Right lobe of liver (tissue), 6 donors: ENCODE results near the gene SLC5A6. TPM values are rescaled to one million over a fixed set of nuclear protein-coding genes. Genes with fewer than 3 reads are reported as not detected.

Experiments used
- ATAC-seq, 4 donors: fragments of 200-7000 bp; cut with Tn5 transposase; one replicate each; pipeline ENCODE4 v1.9.1; 2020; ENCODE audit warnings: mild to moderate bottlenecking in 4 of 4, moderate library complexity in 4 of 4
- DNase-seq, 3 donors: peaks; one replicate each; pipeline ENCODE4 v3.0.0-alpha.2; 2020
- H3K27ac ChIP-seq, 3 donors: fragments of 200-600 bp; one replicate each; pipeline ENCODE4 v1.8.0; 2022
- H3K27me3 ChIP-seq, 2 donors: fragments of 200-600 bp; one replicate each; pipeline ENCODE4 v1.8.0; 2022
- H3K36me3 ChIP-seq, 4 donors: fragments of 200-600 bp; sonication (generic) in 1 of 4; one replicate each; pipeline versions ENCODE4 v1.5.1 to v1.8.0; 2017 to 2022; ENCODE audit warnings: control low read depth in 1 of 4
- H3K4me1 ChIP-seq, 4 donors: fragments of 200-600 bp; sonication (generic) in 1 of 4; one replicate each; pipeline versions ENCODE4 v1.5.1 to v1.8.0; 2017 to 2022; ENCODE audit warnings: control low read depth in 1 of 4
- H3K4me3 ChIP-seq, 3 donors: fragments of 200-600 bp; one replicate each; pipeline ENCODE4 v1.8.0; 2022
- H3K9me3 ChIP-seq, 4 donors: fragments of 200-600 bp; sonication (generic) in 1 of 4; one replicate each; pipeline versions ENCODE4 v1.5.1 to v1.8.0; 2017 to 2022; ENCODE audit warnings: control low read depth in 1 of 4
- POLR2A ChIP-seq: fragments of 450-650 bp; IDR thresholded peaks from one replicate; pipeline ENCODE4 v1.6.1; 2017; ENCODE audit warnings: antibody characterized with exemption, mild to moderate bottlenecking
- WGBS: methylation state at CpG from one replicate; pipeline ENCODE4 v1.1.6; 2018; ENCODE audit warnings: low coverage, low lambda C conversion rate; ENCODE audit not compliant: insufficient coverage; ENCODE audit errors: missing lambda C conversion rate; 5-methylcytosine and 5-hydroxymethylcytosine counted together
- intact Hi-C, 2 donors: fragments of 100-400 bp; cut with DNase I; formaldehyde crosslinking; loops; one replicate each; pipeline versions ENCODE4 v1.11.2 to v1.14.1; 2022
- total RNA-seq, 6 experiments: library from RNA; depleted of rRNA in 2 of 6; stranded (reverse); fragments of >200 nt in 2 of 6; fragmentation: NEBNext Ultra II Directional in 3 of 6; extraction: Animal tissue kit (Norgen Biotek cat#: 25700) in 3 of 6; gene quantifications; one replicate each; pipeline versions ENCODE4 v1.1.0 to v1.2.4, GENCODE V29; 2016 to 2023
- TF ChIP-seq, protein P1 (sequence below), 4 donors: fragments of 200-600 bp in 3 of 4; fragments of 450-650 bp in 1 of 4; IDR thresholded peaks; one replicate each; pipeline versions ENCODE4 v1.5.1 to v1.8.0; 2016 to 2022; ENCODE audit warnings: antibody characterized with exemption in 4 of 4, mild to moderate bottlenecking in 2 of 4
- donor health status: DM: no; HTN: yes; CAD: no.
- donor health status: DM: no; HTN: no; CAD: no.
- donor health status: DM: no; HTN: no; CAD: no.
- donor health status: DM: no; HTN: yes; CAD: no.
- donor health status: DM: no; HTN: yes; CAD: no.

The SLC5A6 gene
- total RNA-seq, 6 experiments from 2014 or later = 57.5 to 151 (median 90.3) TPM

DNA sequence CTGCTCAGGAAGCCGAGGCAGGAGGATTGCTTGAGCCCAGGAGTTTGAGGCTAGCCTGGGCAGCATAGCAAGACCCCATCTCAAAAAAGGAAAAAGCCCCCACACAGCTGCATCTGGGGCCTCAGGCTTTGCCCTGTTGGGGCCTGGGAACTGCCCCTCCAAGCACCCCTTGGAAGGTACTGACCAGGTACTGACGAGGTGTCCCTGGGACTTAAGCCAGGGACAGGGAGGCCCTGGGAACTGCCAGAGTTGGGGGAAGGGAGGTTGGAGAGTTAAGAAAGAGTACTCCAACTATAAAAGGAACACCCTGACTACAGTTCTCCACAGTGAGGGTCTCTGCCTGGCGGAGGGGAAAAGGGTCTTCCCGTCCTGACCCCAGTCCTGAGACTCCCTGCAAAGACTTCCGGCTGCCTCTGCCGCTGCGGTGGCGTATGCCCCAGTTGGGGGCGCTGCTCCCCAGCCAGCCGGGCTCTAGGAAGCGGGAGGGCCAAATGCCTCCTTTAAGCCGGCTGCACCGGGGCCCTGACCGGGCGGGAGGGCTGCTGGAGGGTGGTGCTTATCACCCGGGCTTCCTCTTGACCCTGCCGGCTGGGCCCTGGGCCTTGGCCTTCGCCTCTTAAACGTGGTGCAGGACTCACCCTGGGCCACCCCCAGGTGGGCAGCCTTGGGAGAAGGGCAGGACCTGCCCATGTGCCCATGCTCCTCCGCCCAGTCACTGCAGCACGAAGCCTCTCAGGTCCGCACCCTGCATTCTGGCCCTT, 38.0 kb upstream of the SLC5A6 start:
- intact Hi-C loops = loop anchor here in 1 of 2 donors (10.0 kb wide), 1 partner anchor 55 kb away; the partner anchor contains the start of gene UCN
- H3K27ac ChIP-seq = no peak overlapping the region
- H3K4me1 ChIP-seq = no peaks in the 10 kb centered on the region
- ATAC-seq (peak; percentile 79 to 91 (median 84)), DNase-seq (peak in 2 of 3 donors; percentile 61 to 63)
- H3K36me3 ChIP-seq = no peaks in the 10 kb centered on the region
- TF ChIP-seq, protein P1, sequence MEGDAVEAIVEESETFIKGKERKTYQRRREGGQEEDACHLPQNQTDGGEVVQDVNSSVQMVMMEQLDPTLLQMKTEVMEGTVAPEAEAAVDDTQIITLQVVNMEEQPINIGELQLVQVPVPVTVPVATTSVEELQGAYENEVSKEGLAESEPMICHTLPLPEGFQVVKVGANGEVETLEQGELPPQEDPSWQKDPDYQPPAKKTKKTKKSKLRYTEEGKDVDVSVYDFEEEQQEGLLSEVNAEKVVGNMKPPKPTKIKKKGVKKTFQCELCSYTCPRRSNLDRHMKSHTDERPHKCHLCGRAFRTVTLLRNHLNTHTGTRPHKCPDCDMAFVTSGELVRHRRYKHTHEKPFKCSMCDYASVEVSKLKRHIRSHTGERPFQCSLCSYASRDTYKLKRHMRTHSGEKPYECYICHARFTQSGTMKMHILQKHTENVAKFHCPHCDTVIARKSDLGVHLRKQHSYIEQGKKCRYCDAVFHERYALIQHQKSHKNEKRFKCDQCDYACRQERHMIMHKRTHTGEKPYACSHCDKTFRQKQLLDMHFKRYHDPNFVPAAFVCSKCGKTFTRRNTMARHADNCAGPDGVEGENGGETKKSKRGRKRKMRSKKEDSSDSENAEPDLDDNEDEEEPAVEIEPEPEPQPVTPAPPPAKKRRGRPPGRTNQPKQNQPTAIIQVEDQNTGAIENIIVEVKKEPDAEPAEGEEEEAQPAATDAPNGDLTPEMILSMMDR (IDR thresholded peaks at IDR 0.05) = peak; percentile 55 to 75 (median 64)
- no peak for TF ChIP-seq POLR2A
- H3K4me3 ChIP-seq = no peak overlapping the region
- 14% methylated on average over 5 of the region's 22 CpGs for WGBS
- H3K9me3 ChIP-seq = no peaks in the 10 kb centered on the region
- H3K27me3 ChIP-seq = no peaks in the 10 kb centered on the region

DNA sequence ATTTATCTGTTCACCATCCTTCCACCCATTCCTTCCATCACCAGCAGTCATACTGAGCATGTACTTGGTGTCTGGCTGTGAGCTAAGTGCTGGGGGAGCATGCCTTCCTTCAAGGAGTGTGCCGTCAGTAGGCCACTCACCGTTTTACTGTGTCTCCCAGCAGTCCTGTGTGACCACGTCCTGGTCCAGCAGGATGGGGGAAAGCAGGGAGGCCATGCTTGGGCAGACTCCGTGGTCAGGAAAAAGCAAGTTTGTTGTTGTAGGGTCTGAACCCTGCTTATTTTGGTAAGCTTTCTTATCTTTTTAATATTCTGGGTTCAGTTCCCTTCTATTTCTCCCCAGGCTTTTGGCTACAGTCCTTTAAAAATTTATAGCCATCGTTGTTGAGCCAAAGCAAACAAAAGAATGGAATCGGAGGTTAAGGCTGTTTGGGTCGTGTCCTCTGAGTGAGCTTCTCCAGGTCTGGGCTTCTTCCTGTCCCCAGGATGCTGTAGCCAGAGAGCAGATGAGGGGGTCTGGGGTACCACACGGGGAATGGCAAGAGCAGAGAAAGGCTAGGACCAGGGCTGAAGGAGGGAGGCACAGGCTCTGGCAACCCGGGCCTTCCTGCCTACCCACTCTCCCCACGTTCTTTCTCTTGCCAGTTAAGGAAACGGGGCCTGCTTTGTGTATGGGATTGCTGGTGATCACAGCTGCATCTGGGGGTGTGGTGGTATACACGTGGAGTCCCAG, 37.3 kb upstream of the SLC5A6 start:
- TF ChIP-seq, protein P1 (IDR thresholded peaks at IDR 0.05) = no peak
- TF ChIP-seq POLR2A = no peak
- Histone ChIP-seq H3K27me3 (no peaks in the 10 kb centered on the region), H3K9me3 (no peaks in the 10 kb centered on the region), H3K36me3 (no peaks in the 10 kb centered on the region), H3K27ac (no peak overlapping the region), H3K4me1 (no peaks in the 10 kb centered on the region), H3K4me3 (no peak overlapping the region)
- no peak for ATAC-seq
- intact Hi-C loops = no loop called here
- 23% methylated on average over 11 of the region's 12 CpGs for WGBS
- DNase-seq = no peak

DNA sequence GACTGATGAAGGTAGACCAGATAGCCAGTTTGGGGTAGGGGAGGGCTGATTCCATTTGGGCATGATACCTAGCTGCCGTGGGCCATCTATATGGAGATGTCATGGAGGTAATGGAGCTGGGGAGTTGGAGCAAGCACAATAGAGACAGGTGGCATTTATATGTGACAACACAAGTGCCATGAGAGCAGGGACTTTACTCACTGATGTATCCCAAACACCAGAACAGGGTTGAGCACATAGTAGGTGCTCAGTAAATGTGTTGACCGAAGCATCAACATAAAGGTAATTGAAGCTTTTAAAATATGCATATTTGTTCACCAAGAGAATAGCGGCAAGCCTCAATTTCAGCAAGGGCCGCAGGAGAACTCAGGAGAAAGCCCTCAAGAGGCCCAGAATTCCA, 35.8 kb upstream of the SLC5A6 start:
- TF ChIP-seq, protein P1 (IDR thresholded peaks at IDR 0.05) = no peak
- TF ChIP-seq POLR2A = no peak
- no peak for DNase-seq

DNA sequence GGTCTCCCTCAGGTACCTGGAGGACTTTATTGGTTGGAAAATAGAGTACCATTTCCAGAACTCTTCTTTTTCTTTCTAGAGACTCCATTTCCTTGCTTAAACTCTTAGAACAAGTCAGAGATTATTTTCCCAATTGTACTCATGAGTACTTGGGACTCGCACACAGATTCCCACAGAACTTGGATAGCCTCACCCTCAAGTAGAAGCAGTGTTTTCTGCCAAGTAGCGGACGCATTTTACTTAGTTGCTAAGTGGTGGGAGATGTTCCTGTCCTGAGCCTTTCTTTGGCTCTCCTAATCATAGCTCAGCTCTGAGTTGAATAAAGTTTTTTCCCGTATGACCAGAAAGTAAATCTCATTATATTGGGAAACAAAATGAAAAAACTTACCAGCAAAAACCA, 33.6 kb upstream of the SLC5A6 start:
- 64% methylated on average over 4 of the region's 4 CpGs for WGBS
- intact Hi-C loops = no loop called here
- TF ChIP-seq, protein P1 (IDR thresholded peaks at IDR 0.05) = no peak
- TF ChIP-seq POLR2A = no peak

More for the DNA sequence above, 35.8 kb upstream of the SLC5A6 start:
- no peaks in the 10 kb centered on the region for H3K4me1 ChIP-seq
- no peaks in the 10 kb centered on the region for H3K9me3 ChIP-seq
- intact Hi-C loops = no loop called here
- H3K4me3 ChIP-seq = no peak overlapping the region
- no peak overlapping the region for H3K27ac ChIP-seq
- no peaks in the 10 kb centered on the region for H3K27me3 ChIP-seq
- 58% methylated on average over 4 of the region's 4 CpGs for WGBS
- H3K36me3 ChIP-seq = peaks cover 0 to 12% (median 4%) of the 10 kb centered on the region in 4 donors
- no peak for ATAC-seq

More for the DNA sequence above, 33.6 kb upstream of the SLC5A6 start:
- no peaks in the 10 kb centered on the region for H3K27me3 ChIP-seq
- no peaks in the 10 kb centered on the region for H3K9me3 ChIP-seq
- no peaks in the 10 kb centered on the region for H3K4me1 ChIP-seq
- no peak for DNase-seq
- no peak overlapping the region for H3K4me3 ChIP-seq
- H3K27ac ChIP-seq = no peak overlapping the region
- peaks cover 0 to 34% (median 14%) of the 10 kb centered on the region in 4 donors for H3K36me3 ChIP-seq
- no peak for ATAC-seq
